ENCODE results near the gene TM6SF1. TPM values are rescaled to one million over a fixed set of nuclear protein-coding genes. Genes with fewer than 3 reads are reported as not detected.

The TM6SF1 gene
- total and polyA plus RNA-seq, 2 of the 8 experiments (the other 6 are each of a cell fraction or from before 2014, with no cell fraction given), result 0.74 to 1.0 TPM

- no peak for TF ChIP-seq SIRT6 (IDR thresholded peaks at IDR 0.05; ENCODE audit: low read length)
- no peak for TF ChIP-seq MAX (IDR thresholded peaks at IDR 0.05)
- no peak for TF ChIP-seq TCF12 (IDR thresholded peaks at IDR 0.05; ENCODE audit: low read depth, low read length)
Measured at GRCh38 chr15:83082730-83083386, 24.6 kb upstream of the TM6SF1 start (continued).

Measured in H1 (cell line).